GM19099 (cell line): ENCODE results near the gene SZRD1.

Source experiments
- POLR2A ChIP-seq: IDR thresholded peaks from 3 replicates; pipeline ENCODE4 v1.6.1; 2011; ENCODE audit warnings: low read depth; ENCODE audit not compliant: insufficient read length; ENCODE audit errors: extremely low read depth

SZRD1 gene, protein sequence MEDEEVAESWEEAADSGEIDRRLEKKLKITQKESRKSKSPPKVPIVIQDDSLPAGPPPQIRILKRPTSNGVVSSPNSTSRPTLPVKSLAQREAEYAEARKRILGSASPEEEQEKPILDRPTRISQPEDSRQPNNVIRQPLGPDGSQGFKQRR

DNA sequence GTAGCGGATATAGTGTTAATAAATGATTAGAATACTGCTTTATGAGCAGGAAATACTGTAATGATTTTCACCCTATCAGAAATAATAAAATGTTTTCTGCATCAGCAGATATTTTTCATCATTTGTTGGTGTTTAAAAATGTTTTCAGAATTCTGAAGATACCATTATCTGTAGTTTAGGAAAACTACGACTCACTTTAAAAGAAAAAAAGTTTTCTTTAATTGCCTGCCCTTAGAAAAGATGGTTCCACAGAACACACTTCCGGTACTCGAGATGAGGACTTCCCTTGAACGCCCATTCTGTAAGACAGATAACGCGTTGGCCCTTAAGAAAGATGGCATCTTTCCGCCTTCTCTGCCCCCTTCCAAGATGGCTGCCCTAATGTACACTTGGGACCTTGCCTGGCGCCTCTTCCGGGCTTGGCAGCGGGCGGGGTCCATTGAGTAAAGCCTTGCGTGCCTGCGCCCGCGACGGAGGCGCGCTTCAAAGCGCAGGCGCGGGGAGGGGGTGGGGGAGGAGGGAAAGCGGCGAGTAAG, at the start of gene SZRD1:
SZRD1 (plus strand) TSS at position 521 of the 536 bp plus-strand sequence. CDS start 16 bp downstream, outside the sequence.
- no peak for TF ChIP-seq POLR2A

DNA sequence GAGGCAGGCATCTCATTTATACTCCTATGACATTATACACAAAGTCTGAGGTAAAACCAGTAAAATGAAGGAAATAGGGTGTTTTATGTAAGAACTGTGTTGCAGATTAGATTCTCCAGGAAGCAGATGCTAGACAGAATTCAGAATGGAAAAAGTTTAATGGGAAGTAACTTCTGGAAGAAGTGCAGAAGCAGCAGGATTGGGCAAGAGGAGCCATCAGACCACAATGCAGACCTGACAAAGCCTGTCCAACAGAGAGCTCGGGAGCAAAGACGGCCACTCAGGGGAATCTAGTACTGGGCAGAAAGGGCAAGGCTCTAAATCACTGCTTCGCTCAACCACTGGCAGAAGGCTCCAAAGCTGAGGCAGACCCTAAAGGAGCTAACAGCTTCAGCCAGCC, 48.5 kb upstream of the SZRD1 start:
- no peak for TF ChIP-seq POLR2A

DNA sequence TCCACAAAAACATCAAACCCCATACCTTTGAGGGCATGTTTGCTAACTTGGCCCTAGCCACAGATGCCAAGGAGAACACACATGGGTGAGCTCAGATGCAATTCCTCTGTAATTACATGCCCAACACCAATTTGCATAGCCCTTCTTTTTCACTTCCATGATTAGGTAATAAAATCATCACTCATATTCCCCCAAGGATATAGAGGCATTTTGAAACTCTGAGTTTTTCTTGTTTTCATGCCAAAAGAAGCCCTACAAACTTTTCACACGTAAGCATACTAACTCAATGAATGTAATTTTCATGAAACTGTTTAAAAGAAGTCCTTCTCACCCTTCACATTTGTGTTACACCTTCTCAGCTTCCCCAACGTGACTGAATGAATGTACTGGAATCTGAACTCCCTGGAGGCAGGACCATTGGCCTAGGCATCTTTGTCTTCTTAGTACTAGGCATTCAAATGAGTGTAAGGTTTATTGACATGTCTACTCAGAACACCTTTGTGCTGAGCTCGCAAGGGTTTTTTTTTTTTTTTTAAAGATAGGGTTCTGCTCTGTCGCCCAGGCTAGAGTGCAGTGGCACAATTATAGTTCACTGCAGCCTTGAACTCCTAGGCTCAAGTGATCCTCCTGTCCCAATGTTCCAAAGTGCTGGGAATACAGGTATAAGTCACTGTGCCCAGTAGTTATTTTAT, 45.7 kb upstream of the SZRD1 start:
- TF ChIP-seq POLR2A = no peak

DNA sequence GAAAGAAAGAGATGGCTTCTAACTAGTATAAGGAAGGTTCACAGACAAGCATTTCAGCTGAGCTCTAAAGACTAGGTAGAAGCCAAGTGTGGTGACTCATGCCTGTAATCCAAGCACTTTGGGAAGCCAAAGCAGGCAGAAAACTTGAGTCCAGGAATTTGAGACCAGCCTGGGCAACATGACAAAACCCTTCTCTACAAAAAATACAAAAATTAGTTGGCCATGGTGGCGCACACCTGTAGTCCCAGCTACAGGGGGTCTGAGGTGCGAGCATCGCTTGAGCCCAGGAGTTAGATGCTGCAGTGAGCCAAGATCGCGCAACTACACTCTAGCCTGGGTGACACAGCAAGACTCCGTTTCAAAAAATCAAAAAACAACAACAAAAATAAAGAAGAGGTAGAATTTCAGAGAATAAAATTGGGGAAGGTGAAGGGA, 42.6 kb upstream of the SZRD1 start:
- TF ChIP-seq POLR2A = no peak

DNA sequence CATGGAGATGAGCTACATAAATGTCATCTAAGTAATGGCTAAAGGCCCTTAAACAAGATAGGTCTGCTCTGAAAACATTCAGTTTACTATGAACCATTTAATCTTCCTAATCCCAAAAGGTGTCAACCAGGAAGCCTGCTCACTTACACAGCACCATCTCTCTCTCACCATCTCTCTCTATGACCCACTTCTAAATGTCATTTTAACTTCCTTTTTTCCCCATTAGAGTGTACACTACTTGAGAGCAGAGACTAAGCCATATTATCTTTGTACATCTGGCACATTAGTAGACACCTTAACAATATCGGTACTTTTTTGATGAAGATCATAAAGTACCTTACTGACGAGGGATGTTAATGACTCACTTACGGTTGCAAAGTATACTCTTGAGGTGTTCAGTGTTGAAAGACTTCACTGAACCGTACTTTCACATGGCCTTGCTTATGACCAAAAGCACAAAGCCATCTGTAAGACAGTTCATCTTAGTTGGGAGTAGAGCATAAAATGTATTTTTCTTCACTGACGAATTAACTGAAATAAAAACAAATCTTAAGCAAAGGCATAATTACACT, 40.1 kb upstream of the SZRD1 start:
- no peak for TF ChIP-seq POLR2A

DNA sequence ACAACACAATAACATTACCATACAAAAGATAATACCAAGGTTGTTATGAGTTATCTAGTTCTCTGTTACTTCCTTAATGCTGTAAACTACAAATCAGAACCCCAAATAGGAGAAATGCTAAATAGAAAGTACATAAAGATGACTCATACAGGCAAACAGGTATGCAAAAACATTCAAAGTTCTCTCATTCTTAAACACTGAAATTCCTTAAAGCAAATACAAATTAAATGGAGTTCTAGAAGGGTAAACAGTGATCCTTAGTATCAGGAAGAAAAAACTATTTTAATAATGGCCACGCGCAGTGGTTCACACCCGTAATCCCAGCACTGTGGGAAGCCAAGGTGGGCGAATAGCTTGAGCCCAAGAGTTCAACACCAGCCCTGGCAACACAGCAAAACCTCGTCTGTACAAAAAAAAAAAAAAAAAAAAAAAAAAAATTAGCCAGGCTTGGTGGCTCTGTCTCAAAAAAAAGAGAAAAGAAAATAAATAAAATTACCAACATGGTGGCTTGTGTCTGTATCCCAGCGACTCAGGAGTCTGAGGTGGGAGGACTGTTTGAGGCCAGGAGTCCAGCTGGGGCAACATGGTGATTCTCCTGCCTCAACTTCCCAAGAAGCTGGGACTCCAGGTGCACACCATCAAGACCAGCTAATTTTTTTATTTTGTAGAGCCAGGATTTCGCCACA, 32.2 kb upstream of the SZRD1 start:
- no peak for TF ChIP-seq POLR2A

DNA sequence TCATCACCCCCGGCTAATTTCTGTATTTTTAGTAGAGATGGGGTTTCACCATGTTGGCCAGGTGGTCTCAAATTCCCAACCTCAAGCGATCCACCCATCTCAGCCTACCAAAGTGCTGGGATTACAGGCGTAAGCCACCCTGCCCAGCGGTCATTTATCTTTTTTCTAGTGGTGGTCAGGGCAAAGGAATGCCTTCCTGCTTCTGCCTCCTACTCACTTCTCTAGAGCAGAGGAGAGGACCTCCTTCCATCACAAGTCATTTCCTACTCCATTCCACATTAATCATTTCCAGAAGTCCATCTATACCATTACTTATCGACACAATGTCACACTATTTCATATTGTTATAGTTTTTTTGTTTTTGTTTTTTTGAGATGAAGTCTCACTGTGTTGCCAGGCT, 28.1 kb upstream of the SZRD1 start:
- TF ChIP-seq POLR2A = no peak

DNA sequence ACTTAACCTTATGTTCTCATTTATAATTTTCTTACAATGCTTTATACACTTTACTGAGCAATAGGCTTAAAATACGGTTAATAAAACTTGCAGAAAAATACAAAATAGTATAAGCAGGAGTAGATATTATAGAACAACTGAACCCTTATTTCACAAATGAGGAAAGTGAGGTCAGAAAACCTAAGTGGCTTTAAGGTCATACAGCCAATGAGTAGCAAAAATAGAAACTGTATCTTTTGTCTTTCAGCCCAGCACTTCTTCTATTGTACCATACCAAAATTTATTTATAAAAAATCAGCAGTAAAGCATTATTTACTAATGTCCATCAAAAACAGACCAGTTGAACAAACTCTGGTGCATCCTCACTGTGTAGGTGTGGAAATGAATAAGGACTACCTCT, 26.4 kb upstream of the SZRD1 start:
- no peak for TF ChIP-seq POLR2A

DNA sequence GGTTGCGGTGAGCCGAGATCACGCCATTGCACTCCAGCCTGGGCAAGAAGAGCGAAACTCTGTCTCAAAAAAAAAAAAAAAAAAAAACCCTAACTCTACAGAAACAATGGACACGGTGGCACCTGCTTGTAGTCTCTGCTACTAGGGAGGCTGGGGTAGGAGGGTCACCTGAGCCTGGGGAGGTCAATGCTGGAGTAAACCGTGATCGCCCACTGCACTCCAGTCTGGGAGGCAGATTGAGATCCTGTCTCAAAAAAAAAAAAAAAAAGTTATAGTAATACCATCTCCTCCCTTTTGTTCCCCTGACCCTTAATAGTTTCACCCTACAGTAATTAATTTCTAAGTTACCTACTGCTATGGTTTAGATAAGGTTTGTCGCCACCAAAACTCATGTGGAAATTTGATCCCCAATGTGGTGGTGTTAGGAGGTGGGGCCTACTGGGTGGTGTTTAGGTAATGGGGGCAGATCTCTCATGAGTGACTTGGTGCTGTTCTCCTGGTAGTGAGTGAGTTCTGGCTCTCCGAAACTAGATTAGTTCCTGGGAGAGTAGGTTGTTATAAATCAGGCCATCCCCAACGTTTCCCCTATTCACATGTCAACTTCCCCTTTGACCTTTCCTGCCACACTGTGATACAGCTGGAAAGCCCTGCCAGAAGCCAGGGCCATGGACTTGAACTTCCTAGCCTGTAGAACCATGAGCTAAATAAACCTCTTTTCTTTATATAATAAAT, 24.5 kb upstream of the SZRD1 start:
- TF ChIP-seq POLR2A = no peak

DNA sequence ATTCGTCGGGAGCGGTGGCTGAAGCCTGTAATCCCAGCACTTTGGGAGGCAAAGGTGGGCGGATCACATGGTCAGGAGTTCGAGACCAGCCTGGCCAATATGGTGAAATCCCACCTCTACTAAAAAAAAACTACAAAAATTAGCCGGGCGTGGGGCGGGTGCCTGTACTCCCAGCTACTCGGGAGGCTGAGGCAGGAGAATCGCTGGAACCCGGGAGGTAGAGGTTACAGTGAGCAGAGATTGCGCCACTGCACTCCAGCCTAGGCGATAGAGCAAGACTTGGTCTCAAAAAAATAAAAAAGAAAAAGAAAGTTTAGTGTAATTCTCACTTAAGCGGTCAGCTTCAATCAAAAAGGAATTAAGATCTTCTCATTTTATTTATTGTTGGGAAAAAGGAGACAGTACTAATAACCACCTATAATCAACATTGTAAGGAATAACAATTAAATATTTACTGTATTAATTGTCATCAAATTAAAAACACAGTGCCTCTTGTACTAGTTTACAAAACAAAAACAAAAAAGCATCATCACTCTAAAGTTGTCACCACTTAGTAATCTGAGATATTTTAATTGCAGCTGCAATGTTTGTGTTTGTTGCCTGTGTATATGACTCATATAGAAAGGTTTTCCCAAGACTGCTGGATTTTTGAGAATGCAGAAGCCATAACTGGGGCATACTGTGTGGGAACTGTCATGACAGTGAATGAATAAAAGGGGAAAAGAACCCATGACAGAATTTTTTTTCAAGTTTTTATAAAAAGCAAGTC, 18.4 kb upstream of the SZRD1 start:
- no peak for TF ChIP-seq POLR2A

DNA sequence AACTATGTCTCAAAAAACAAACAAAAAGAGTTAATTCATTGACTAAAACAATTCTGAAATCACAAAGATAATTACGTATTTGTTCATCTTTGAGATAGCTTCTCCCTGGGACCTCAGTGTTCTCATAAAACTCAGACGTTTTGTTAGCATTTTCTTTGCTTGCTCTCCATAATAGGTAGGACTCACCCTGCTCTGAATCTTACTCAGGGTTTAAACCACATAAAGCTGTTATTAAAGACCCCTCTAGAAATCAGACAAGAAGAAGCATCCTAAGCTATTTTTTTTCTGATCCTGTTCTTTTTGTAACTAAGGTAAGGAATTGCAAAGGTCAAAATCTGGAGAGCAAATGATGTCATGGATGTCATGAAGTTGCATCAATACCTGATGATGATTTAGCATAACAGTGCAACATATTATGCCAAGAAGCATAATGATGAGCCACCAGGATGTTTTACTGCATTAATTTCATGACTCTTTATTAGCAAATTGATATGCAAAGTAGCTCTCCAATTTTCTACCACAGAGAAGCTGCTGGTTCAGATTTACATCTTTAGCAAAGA, 17.1 kb upstream of the SZRD1 start:
- TF ChIP-seq POLR2A = no peak

DNA sequence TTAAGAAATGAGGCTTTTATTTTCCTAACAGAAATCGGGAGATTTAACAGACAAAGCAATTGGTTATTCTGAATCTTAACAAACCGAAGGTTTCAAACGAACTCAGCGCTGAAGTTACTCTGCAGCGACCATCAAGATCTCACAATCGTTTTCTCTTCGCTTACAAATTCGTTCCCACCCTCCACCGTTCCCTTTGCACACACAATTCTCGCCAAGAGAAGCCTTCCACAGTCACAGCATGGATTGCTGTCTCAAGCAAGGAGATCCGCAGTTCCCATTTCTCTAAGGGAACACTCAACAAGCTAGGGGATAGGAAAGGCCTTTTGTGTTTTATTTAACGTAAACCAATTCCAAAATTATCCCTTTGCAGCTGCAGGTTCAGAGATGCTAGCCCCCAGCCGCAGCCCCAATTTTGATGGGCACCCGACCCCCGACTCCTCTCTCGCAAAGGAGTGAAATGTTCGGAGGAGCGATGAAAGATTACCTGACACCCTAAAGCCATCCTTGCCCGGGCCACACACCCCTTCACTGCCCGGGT, 15.5 kb upstream of the SZRD1 start:
- no peak for TF ChIP-seq POLR2A

DNA sequence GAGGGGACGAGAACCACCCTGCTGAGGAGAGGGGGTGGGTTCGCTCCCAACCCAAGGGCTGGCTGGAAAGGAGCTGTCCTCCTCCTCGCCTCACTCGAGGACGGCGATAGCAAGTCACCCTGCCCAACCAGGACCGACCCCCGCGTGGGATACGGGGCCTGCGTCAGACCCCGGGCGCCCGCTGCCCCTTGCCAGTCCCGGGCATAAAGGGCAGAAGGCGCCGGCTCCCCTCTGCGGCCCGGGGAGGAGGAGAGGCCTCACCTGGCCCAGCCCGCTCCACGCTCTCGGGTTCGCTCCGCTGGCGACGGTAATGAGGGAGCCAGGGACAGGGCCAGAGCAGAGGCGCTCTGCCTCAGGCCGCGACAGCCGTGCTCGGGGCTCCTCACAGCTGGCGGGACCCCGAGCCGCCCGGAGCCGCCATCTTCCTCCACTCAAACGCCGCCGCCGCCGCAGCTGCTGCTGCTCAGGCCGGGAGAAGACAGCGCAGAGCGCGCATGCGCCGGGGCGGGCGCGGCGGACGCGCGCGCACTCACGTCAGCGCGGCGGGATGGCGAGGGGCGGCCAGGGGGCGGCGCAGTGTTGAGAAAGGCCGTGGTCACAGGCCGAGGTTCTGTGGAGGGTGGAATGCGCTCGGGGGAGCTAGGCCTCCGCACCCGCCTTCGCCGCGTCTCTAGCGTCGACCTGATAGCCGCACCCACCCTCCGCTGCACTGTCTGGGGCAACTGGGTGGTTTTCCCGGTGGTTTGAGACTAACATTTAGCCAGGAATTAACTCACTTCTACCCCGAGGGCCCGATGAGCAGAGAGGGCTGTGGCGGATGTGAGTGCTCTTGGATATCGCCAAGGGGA, 14.8 kb upstream of the SZRD1 start, which contains the start of gene FBXO42:
FBXO42 (minus strand) TSS at position 487 of the 848 bp plus-strand sequence. CDS start 37,062 bp downstream, outside the sequence.
- TF ChIP-seq POLR2A = peak; percentile 92
